ENCODE measurements around the gene ZNF536. TPM values are rescaled to one million over a fixed set of nuclear protein-coding genes. Genes with fewer than 3 reads are reported as not detected.

Gene ZNF536
- total and polyA plus RNA-seq, 9 donors = 0.13 to 0.52 (median 0.28) TPM; not detected in 4

- H3K4me1 ChIP-seq (ENCODE audit: insufficient read depth) = no peaks in the 10 kb centered on the region
- no peaks in the 10 kb centered on the region for H3K27me3 ChIP-seq
- no peaks in the 10 kb centered on the region for H3K36me3 ChIP-seq
- intact Hi-C loops (cut with DNase I) = no loop called here
- 39 to 50% (median 45%) methylated on average over 9 of the region's 9 CpGs for WGBS, 3 donors
- H3K9me3 ChIP-seq = no peaks in the 10 kb centered on the region
- no peak overlapping the region for H3K4me3 ChIP-seq
- TF ChIP-seq POLR2A (IDR thresholded peaks at IDR 0.05) (no peak), CTCF (IDR thresholded peaks at IDR 0.05) (no peak), EP300 (IDR thresholded peaks at IDR 0.05) (no peak)
- DNase-seq = no peak
- no peak overlapping the region for H3K27ac ChIP-seq
Measured at GRCh38 chr19:30596813-30597399, 224.7 kb downstream of the ZNF536 start.

- no peaks in the 10 kb centered on the region for H3K4me1 ChIP-seq (ENCODE audit: insufficient read depth)
- no peak for TF ChIP-seq EP300 (IDR thresholded peaks at IDR 0.05)
- TF ChIP-seq CTCF (IDR thresholded peaks at IDR 0.05) = no peak
- no peak for TF ChIP-seq POLR2A (IDR thresholded peaks at IDR 0.05)
- H3K4me3 ChIP-seq = no peak overlapping the region
- no peaks in the 10 kb centered on the region for H3K36me3 ChIP-seq
- H3K9me3 ChIP-seq = no peaks in the 10 kb centered on the region
- no peaks in the 10 kb centered on the region for H3K27me3 ChIP-seq
- no peak overlapping the region for H3K27ac ChIP-seq
- intact Hi-C loops (cut with DNase I) = no loop called here
- no peak for DNase-seq
Measured at GRCh38 chr19:30598688-30599087, 226.5 kb downstream of the ZNF536 start.

- H3K27ac ChIP-seq = no peak overlapping the region
- no peaks in the 10 kb centered on the region for H3K27me3 ChIP-seq
- DNase-seq = no peak
- no peaks in the 10 kb centered on the region for H3K36me3 ChIP-seq
- no peak overlapping the region for H3K4me3 ChIP-seq
- 62 to 68% (median 63%) methylated on average over 10 of the region's 10 CpGs for WGBS, 3 donors
- intact Hi-C loops (cut with DNase I) = no loop called here
- TF ChIP-seq EP300 (IDR thresholded peaks at IDR 0.05) (no peak), CTCF (IDR thresholded peaks at IDR 0.05) (no peak), POLR2A (IDR thresholded peaks at IDR 0.05) (no peak)
- H3K9me3 ChIP-seq = no peaks in the 10 kb centered on the region
- H3K4me1 ChIP-seq (ENCODE audit: insufficient read depth) = no peaks in the 10 kb centered on the region
Measured at GRCh38 chr19:30602661-30603350, 230.6 kb downstream of the ZNF536 start.

GRCh38 chr19:30604657-30605056, 232.5 kb downstream of the ZNF536 start:
- WGBS, 3 donors = 68 to 75% (median 73%) methylated on average over 6 of the region's 6 CpGs
- intact Hi-C loops (cut with DNase I) = no loop called here

More at GRCh38 chr19:30604657-30605056, 232.5 kb downstream of the ZNF536 start:
- H3K27ac ChIP-seq = no peak overlapping the region
- H3K9me3 ChIP-seq = no peaks in the 10 kb centered on the region
- H3K4me3 ChIP-seq = no peak overlapping the region
- no peaks in the 10 kb centered on the region for H3K36me3 ChIP-seq
- no peaks in the 10 kb centered on the region for H3K27me3 ChIP-seq
- TF ChIP-seq CTCF (IDR thresholded peaks at IDR 0.05) (no peak), EP300 (IDR thresholded peaks at IDR 0.05) (no peak), POLR2A (IDR thresholded peaks at IDR 0.05) (no peak)
- DNase-seq = no peak
- H3K4me1 ChIP-seq (ENCODE audit: insufficient read depth) = no peaks in the 10 kb centered on the region

All from ovary (tissue), 9 donors.